ENCODE data around the gene THOP1.

The THOP1 gene

GRCh38 chr19:2785244-2785997, at the start of gene THOP1:
TSS of gene THOP1 (plus strand) at chr19:2785503. CDS start at chr19:2785663, 160 bp downstream.
- peak; percentile 99 for DNase-seq

GRCh38 chr19:2736550-2737190, 48.6 kb upstream of the THOP1 start:
- DNase-seq: no peak

DNA sequence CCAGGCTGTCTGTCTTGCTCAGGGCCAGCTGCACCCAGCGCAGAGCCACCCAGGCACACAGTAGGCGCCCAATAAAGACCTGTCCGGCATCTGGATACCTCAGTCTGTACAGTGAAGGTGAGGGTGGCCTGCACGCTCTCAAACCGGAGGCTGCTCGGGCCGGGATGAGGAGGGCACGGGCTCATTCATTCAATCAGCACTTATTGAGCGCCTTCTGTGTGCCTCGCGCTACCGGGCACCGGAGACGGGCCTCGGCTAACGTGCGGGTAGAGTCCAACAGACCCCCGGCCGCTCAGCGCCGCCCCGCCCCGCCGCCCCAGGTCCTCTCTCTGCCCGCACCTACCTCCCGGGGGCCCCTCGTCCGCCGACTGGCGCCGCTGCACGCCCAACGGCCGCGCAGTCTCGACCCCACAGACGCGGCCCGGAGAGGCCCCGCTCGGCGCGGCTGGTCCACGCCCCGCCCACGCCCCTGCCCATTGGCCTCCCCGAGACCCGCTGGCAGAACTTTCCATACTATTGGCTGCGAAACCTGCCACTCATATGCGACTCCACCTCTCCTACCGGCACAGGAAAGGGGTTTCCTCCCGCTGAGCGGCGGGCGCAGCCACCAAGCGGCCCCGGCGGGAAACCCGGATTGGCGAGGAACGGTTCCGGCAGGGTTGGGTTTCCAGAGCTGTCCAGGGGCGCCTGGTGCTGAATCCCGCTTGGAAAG, 45.5 kb upstream of the THOP1 start, which contains the start of gene SLC39A3:
Gene SLC39A3 (minus strand): TSS at position 416 of the 712 bp plus-strand sequence. CDS start 2,760 bp downstream, outside the sequence.
- peak; percentile 86 for DNase-seq

GRCh38 chr19:2740314-2740656, 45.0 kb upstream of the THOP1 start:
- DNase-seq: no peak

- DNase-seq: no peak
Measured at GRCh38 chr19:2743099-2743498, 42.2 kb upstream of the THOP1 start.

- no peak for DNase-seq
Measured at GRCh38 chr19:2744113-2744512, 41.2 kb upstream of the THOP1 start.

DNA sequence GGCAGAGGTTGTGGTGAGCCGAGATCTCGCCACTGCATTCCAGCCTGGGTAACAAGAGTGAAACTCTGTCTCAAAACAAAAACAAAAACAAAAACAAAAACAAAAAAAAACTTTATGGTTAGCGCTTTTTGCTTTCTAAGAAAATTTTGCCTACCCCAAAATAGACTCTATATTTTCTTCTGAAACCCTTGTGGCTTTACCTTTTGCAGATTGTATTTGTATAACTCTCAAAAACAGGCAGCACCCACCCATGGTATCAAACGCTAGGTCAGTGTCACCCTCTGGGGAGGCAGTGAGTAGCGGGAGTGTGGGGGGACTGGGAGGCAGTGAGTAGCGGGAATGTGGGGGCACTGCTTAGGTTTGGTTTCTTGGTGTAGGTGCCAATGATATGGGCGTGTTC, 38.0 kb upstream of the THOP1 start:
- no peak for DNase-seq

DNA sequence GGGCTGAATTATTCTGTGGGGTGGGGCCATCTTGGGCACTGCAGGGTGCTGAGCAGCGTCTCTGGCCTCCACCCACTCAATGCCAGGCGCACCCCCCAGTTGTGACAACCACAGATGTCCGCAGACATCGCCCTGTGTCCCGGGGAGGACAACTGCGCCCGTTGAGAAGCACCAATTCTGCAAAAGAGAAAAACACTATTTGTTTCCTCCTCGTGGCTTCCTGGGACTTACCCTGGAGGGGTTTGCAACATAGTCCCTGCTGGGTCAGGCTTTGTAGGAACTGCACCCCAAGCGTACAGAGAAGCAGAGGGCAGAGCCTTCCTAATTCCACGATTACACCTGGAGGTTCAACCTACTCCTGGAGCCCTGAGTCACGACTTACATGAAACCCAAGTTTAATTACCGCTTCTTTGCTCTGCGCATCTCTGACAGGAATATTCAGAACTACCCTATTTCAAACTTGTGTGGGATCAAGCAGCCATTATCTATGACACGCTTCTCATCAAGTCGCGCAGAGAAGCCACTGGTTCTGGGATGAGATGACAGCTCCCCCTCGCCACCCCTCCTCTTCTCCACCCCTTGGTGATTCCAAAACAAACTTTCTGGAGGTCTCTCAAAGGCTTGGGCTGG, 34.4 kb upstream of the THOP1 start:
- no peak for DNase-seq

DNA sequence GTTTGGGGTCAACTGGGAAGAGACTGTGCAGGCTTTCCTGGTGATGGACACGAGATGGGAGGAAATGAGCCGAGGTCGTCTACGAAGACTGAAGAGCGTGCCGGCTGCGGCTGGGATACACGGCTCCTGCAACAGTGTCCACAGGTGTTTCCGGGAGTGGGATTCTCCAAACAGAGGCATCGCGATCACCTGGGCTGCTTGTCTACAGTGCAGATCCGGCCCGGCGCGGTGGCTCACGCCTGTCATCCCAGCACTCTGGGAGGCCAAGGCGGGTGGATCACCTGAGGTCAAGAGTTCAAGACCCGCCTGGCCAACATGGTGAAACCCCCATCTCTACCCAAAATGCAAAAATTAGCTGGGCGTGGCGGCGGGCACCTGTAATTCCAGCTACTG, 33.9 kb upstream of the THOP1 start:
- DNase-seq: no peak

- DNase-seq: no peak
Measured at GRCh38 chr19:2754659-2755447, 30.4 kb upstream of the THOP1 start.

DNA sequence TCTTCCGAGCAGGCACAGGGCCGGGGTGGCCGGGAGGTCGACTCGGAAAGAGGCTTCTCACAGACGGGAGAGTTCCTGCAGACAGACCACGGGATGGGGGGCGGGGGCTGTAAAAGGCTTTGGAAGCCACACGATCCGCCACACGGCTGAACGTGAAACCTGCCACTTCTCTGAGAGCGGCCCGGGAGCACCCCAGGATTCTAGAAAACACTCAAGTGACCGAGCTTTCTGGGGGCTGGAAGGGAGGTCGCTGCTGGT, 29.9 kb upstream of the THOP1 start:
- no peak for DNase-seq

- DNase-seq: no peak
Measured at GRCh38 chr19:2755811-2756210, 29.5 kb upstream of the THOP1 start.

GRCh38 chr19:2756477-2756876, 28.8 kb upstream of the THOP1 start:
- no peak for DNase-seq

GRCh38 chr19:2756921-2757881, 28.1 kb upstream of the THOP1 start:
- no peak for DNase-seq

GRCh38 chr19:2758601-2759313, 26.5 kb upstream of the THOP1 start:
- DNase-seq: no peak

- DNase-seq: no peak
Measured at GRCh38 chr19:2759362-2759761, 25.9 kb upstream of the THOP1 start.

GRCh38 chr19:2759965-2760364, 25.3 kb upstream of the THOP1 start:
- DNase-seq: no peak

DNA sequence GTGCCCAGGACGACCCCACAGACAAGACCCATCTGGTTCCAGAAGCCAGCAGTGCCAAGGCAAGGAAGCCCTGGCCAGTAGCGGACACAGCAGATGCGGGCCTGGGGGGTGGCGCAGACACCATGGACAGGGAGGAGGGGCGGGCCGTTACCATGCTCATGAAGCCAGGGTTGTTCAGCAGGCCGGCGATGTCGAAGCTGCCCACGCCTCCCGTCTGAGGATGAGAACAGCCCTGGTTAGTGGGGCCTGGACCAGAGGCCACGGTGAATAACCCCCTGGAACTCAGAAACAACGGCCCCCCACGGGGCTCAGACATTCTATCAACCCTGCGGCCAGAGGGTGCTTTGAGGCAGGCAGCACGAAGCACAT, 24.0 kb upstream of the THOP1 start:
- no peak for DNase-seq

- DNase-seq: no peak
Measured at GRCh38 chr19:2761876-2762782, 23.2 kb upstream of the THOP1 start.

Measured in NCI-H1048 (cell line).